Stomach (tissue), 9 donors: Measurements from ENCODE around the gene ADARB2. TPM values are rescaled to one million over a fixed set of nuclear protein-coding genes. Genes with fewer than 3 reads are reported as not detected.

Source experiments
- DNase-seq, 2 donors: peaks; one replicate each; pipeline versions ENCODE4 v3.0.0 to v3.0.0-alpha.2; 2013 to 2019
- H3K27ac ChIP-seq, 5 donors: fragments of 200-600 bp in 4 of 5; sonication (generic) in 4 of 5; one replicate each; pipeline ENCODE4 v1.5.1; 2013 to 2019; ENCODE audit warnings: mild to moderate bottlenecking in 1 of 5, moderate library complexity in 1 of 5
- H3K27me3 ChIP-seq, 3 donors: fragments of 200-600 bp; sonication (generic); one replicate each; pipeline ENCODE4 v1.5.1; 2017 to 2019; ENCODE audit warnings: mixed run types in 1 of 3
- H3K36me3 ChIP-seq, 4 donors: fragments of 200-600 bp; sonication (generic); 1 replicate in 3 of 4; 2 replicates in 1 of 4; pipeline ENCODE4 v1.5.1; 2016 to 2019
- H3K4me1 ChIP-seq, 4 donors: fragments of 200-600 bp; sonication (generic); one replicate each; pipeline ENCODE4 v1.5.1; 2016 to 2019
- H3K4me3 ChIP-seq, 4 donors: fragments of 200-600 bp; sonication (generic) in 3 of 4; one replicate each; pipeline ENCODE4 v1.5.1; 2016 to 2019; ENCODE audit warnings: mild to moderate bottlenecking in 1 of 4
- H3K9me3 ChIP-seq, 4 donors: fragments of 200-600 bp; sonication (generic); one replicate each; pipeline ENCODE4 v1.5.1; 2016 to 2019
- EP300 ChIP-seq: sonication (generic); formaldehyde crosslinking; IDR thresholded peaks from one replicate; pipeline ENCODE4 v1.6.1; 2017; ENCODE audit warnings: antibody characterized with exemption
- POLR2A ChIP-seq, 4 donors: fragments of 450-650 bp; IDR thresholded peaks; one replicate each; pipeline ENCODE4 v1.6.1; 2016; ENCODE audit warnings: antibody characterized with exemption in 4 of 4, control low read depth in 2 of 4, mild to moderate bottlenecking in 1 of 4, moderate library complexity in 1 of 4
- POLR2AphosphoS5 ChIP-seq, 3 donors: sonication (generic); formaldehyde crosslinking; IDR thresholded peaks; one replicate each; pipeline ENCODE4 v1.6.1; 2016; ENCODE audit warnings: antibody characterized with exemption in 3 of 3
- WGBS, 5 donors: extraction: QIAGEN DNeasy Blood & Tissue Kit in 3 of 5; methylation state at CpG; one replicate each; pipeline versions ENCODE4 v1.1.5 to v1.1.7; 2013 to 2018; 5-methylcytosine and 5-hydroxymethylcytosine counted together
- intact Hi-C: fragments of 100-400 bp; cut with DNase I; formaldehyde crosslinking; loops from one replicate; pipeline ENCODE4 v1.15.1; 2023; ENCODE audit warnings: low total_unique reads
- polyA plus RNA-seq, 3 donors: library from polyadenylated mRNA; stranded (reverse); fragments of 200-250 nt; gene quantifications; one replicate each; pipeline ENCODE4 v1.2.3, GENCODE V29; 2013
- total RNA-seq, 5 donors: library from RNA; depleted of rRNA; stranded (reverse); fragments of >200 nt; gene quantifications; one replicate each; pipeline versions ENCODE4 v1.1.0 to v1.2.3, GENCODE V29; 2014 to 2016
- TF ChIP-seq, protein P1 (sequence below), 7 experiments: fragments of 450-650 bp in 4 of 7; fragments of 200-600 bp in 3 of 7; sonication (generic) in 3 of 7; IDR thresholded peaks; one replicate each; pipeline ENCODE4 v1.5.1; 2016 to 2019; ENCODE audit warnings: antibody characterized with exemption in 7 of 7, control low read depth in 2 of 7, mild to moderate bottlenecking in 1 of 7
- donor health status: healthy with polysubstance abuse.
- donor health status: Bipolar disorder and iron deficiency.
- donor health status: healthy.

Gene ADARB2
- total and polyA plus RNA-seq, 8 donors, result 0.55 to 4.1 (median 1.4) TPM; not detected in 1

DNA sequence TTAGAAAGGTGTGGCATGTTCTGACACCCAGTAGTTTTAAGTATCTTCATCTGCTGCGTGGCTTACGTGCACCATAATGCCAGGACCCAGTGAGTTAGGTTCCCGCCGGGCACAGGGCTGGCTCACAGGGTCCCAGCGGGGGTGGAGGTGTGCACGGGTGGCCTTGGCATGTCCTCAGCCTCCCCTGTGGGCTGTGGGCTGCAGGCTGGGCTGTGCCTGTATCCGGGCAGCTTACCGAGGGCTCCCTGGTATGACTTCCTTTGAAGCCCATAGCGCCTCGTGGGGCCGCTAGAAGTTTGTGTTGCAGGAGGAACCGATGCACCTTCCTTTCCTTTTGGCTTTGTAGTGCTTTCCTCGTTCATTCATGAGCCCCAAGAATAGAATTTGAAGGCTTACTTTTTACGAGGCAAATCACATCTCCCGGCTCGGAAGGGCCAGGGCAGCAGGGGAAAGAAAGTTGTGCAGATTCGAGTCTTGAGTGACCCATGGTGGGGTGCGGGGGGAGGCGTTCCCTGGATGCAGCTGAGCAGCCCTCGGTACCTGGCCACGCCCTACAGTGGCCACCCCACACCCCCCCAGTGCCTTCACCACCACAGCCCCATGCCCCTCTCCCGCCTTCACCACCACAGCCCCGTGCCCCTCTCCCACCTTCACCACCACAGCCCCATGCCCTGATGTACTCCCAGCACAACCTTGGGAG, 568.0 kb downstream of the ADARB2 start:
- H3K4me1 ChIP-seq, result no peaks in the 10 kb centered on the region
- no peak for DNase-seq
- H3K27me3 ChIP-seq, result peaks cover 0 to 31% (median 4%) of the 10 kb centered on the region in 3 donors
- intact Hi-C loops, result no loop called here
- H3K4me3 ChIP-seq, result no peak overlapping the region
- no peaks in the 10 kb centered on the region for H3K9me3 ChIP-seq
- no peaks in the 10 kb centered on the region for H3K36me3 ChIP-seq
- no peak overlapping the region for H3K27ac ChIP-seq
- 74 to 86% (median 81%) methylated on average over 15 to 23 of the region's 23 CpGs for WGBS, 5 donors
- TF ChIP-seq POLR2A (IDR thresholded peaks at IDR 0.05) (no peak), POLR2AphosphoS5 (IDR thresholded peaks at IDR 0.05) (no peak), EP300 (no peak)
- TF ChIP-seq, protein P1, sequence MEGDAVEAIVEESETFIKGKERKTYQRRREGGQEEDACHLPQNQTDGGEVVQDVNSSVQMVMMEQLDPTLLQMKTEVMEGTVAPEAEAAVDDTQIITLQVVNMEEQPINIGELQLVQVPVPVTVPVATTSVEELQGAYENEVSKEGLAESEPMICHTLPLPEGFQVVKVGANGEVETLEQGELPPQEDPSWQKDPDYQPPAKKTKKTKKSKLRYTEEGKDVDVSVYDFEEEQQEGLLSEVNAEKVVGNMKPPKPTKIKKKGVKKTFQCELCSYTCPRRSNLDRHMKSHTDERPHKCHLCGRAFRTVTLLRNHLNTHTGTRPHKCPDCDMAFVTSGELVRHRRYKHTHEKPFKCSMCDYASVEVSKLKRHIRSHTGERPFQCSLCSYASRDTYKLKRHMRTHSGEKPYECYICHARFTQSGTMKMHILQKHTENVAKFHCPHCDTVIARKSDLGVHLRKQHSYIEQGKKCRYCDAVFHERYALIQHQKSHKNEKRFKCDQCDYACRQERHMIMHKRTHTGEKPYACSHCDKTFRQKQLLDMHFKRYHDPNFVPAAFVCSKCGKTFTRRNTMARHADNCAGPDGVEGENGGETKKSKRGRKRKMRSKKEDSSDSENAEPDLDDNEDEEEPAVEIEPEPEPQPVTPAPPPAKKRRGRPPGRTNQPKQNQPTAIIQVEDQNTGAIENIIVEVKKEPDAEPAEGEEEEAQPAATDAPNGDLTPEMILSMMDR (IDR thresholded peaks at IDR 0.05), result no peak

DNA sequence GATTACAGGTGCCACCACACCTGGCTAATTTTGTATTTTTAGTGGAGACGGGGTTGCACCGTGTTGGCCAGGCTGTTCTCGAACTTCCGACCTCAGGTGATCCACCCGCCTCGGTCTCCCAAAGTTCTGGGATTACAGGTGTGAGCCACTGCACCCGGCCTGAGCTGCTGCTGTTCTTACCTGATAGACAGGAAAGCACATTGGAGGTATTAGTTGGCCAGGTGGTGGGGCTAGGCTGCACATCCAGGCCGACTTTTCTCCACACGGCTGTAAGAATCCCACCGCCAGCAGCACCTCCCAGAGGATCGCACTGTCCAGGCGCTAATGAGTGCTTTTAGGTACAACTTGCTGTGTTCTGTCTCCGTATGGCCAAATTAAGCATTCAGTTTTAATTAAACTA, 568.6 kb downstream of the ADARB2 start:
- no peaks in the 10 kb centered on the region for H3K36me3 ChIP-seq
- no peaks in the 10 kb centered on the region for H3K9me3 ChIP-seq
- intact Hi-C loops, result no loop called here
- H3K27me3 ChIP-seq, result peaks cover 0 to 31% (median 4%) of the 10 kb centered on the region in 3 donors
- 77 to 90% (median 89%) methylated on average over 12 to 13 of the region's 13 CpGs for WGBS, 5 donors
- no peak overlapping the region for H3K4me3 ChIP-seq
- H3K4me1 ChIP-seq, result no peaks in the 10 kb centered on the region
- DNase-seq, result no peak
- no peak for TF ChIP-seq POLR2A (IDR thresholded peaks at IDR 0.05)
- TF ChIP-seq, protein P1 (IDR thresholded peaks at IDR 0.05), result no peak
- TF ChIP-seq EP300, result no peak
- no peak for TF ChIP-seq POLR2AphosphoS5 (IDR thresholded peaks at IDR 0.05)
- H3K27ac ChIP-seq, result no peak overlapping the region

DNA sequence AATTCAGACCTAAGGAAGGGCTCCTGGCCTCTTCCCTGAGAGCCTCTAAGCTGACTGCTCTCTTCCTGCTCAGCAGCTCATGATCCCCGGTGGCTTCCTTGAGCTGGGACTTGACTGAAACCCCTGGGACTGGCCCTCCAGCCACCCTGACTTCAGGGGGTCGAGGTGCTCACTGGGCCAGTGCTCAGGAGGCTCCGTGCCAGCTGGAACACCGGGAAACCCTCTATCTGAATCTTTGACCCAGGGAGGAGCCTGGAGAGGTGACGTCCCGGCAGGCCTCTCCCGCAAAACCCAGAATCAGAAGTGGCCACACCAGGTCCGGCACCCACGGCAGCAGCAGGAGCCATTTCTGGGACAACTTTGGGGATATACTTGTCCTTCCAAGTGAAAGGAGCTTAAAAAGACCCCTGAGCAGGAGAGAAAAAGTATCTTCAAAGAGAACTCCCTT, 570.5 kb downstream of the ADARB2 start:
- no peaks in the 10 kb centered on the region for H3K9me3 ChIP-seq
- H3K36me3 ChIP-seq, result no peaks in the 10 kb centered on the region
- DNase-seq, result no peak
- WGBS, 5 donors, result 75 to 100% (median 86%) methylated on average over 1 to 9 of the region's 9 CpGs
- TF ChIP-seq EP300 (no peak), POLR2A (IDR thresholded peaks at IDR 0.05) (no peak), POLR2AphosphoS5 (IDR thresholded peaks at IDR 0.05) (no peak)
- TF ChIP-seq, protein P1 (IDR thresholded peaks at IDR 0.05), result no peak
- no peak overlapping the region for H3K4me3 ChIP-seq
- H3K27ac ChIP-seq, result no peak overlapping the region
- intact Hi-C loops, result no loop called here
- no peaks in the 10 kb centered on the region for H3K4me1 ChIP-seq
- peaks cover 0 to 31% (median 4%) of the 10 kb centered on the region in 3 donors for H3K27me3 ChIP-seq

DNA sequence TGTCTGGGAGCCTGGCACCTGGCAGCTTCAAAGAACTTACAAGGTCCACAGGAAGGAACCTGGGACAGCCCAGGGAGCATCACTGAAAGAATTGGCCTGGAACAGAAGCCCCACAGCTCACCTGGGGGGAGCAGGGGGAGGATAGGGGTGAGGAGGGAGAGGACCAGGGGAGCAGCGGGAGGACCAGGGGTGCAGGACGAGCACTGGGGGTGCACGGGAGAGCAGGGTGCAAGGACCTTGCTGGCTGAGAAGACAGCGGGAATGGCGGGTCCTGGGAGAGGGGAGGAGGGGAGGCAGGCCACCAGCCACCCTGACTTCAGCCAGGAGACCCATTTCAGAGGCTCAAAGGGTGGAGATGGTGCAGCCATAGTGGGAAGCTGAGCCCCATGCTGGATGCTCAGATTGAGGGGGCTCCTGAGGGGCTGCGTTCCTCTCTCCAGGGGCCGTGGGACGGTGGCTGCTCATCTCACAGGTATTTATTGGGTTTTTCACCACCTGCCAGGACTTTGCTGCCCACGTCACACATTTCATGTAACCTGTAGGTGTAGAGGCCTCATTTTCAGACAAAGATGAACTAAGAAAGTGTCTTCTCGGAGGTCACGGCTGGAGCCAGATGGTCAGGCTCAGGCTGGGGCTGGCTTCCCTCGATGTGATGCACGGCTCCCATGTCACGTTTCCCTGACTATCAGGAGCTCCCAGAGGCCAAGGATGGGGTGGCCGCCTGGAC, 571.1 kb downstream of the ADARB2 start:
- WGBS, 5 donors, result 81 to 88% (median 88%) methylated on average over 11 to 15 of the region's 15 CpGs
- no peak for TF ChIP-seq POLR2A (IDR thresholded peaks at IDR 0.05)
- TF ChIP-seq, protein P1 (IDR thresholded peaks at IDR 0.05), result no peak
- no peak for TF ChIP-seq POLR2AphosphoS5 (IDR thresholded peaks at IDR 0.05)
- TF ChIP-seq EP300, result no peak
- H3K9me3 ChIP-seq, result no peaks in the 10 kb centered on the region
- DNase-seq, result no peak
- H3K36me3 ChIP-seq, result no peaks in the 10 kb centered on the region
- intact Hi-C loops, result no loop called here
- no peak overlapping the region for H3K27ac ChIP-seq
- no peaks in the 10 kb centered on the region for H3K4me1 ChIP-seq
- H3K4me3 ChIP-seq, result no peak overlapping the region
- H3K27me3 ChIP-seq, result peaks cover 0 to 31% (median 4%) of the 10 kb centered on the region in 3 donors
